ENCODE results near the gene TGFBR2. TPM values are rescaled to one million over a fixed set of nuclear protein-coding genes. Genes with fewer than 3 reads are reported as not detected.

TGFBR2 gene
- total RNA-seq, 1 donor from 2014 or later: 26.1 TPM

GRCh38 chr3:30612437-30613132 is 6.2 kb downstream of the TGFBR2 start:
- DNase-seq (ENCODE audit: extremely low spot score, unreplicated experiment): no peak
- Mint-ChIP-seq H3K9me3 (peaks cover 15% of the 10 kb centered on the region), H3K27me3 (no peaks in the 10 kb centered on the region), H3K4me1 (ENCODE audit: unreplicated experiment) (peaks cover 47% of the 10 kb centered on the region), H3K36me3 (peaks cover 29% of the 10 kb centered on the region), H3K4me3 (no peak overlapping the region), H3K27ac (no peak overlapping the region)
- TF ChIP-seq, protein P1, sequence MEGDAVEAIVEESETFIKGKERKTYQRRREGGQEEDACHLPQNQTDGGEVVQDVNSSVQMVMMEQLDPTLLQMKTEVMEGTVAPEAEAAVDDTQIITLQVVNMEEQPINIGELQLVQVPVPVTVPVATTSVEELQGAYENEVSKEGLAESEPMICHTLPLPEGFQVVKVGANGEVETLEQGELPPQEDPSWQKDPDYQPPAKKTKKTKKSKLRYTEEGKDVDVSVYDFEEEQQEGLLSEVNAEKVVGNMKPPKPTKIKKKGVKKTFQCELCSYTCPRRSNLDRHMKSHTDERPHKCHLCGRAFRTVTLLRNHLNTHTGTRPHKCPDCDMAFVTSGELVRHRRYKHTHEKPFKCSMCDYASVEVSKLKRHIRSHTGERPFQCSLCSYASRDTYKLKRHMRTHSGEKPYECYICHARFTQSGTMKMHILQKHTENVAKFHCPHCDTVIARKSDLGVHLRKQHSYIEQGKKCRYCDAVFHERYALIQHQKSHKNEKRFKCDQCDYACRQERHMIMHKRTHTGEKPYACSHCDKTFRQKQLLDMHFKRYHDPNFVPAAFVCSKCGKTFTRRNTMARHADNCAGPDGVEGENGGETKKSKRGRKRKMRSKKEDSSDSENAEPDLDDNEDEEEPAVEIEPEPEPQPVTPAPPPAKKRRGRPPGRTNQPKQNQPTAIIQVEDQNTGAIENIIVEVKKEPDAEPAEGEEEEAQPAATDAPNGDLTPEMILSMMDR (conservative IDR thresholded peaks at IDR 0.05): no peak

DNA sequence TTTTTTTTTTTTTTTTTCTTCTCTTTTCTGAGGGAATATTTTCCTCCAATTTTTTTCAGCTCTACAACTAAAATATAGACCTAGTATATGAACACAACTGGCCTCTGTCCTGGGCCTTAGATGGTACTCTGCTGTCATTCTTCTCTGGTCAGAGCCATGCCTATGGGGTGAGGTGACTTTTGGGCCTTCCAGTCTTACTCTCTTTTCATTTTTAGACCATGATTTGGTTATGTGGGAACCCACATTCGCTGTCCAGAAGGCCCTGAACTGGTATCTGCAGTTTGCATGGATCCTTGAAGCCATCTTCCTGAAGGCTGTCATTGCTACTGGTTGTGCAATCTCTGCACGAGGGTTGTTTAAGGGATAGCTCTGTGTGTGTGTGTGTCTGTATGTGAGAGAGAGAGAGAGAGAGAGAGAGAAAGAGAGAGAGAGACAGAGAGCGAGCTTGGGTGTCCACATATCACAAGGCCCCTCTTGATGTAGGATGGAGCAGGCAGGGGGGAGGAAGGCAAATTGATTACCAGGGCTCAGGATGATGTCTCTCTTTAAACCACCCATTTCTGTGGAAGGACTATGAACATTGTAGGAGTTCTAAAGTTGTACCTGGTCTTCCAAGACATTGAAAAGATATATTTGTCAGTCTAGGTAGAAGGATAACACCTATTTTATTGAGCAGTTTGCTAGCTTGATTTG is 6.9 kb downstream of the TGFBR2 start:
- peaks cover 45% of the 10 kb centered on the region for H3K4me1 Mint-ChIP-seq (ENCODE audit: unreplicated experiment)

DNA sequence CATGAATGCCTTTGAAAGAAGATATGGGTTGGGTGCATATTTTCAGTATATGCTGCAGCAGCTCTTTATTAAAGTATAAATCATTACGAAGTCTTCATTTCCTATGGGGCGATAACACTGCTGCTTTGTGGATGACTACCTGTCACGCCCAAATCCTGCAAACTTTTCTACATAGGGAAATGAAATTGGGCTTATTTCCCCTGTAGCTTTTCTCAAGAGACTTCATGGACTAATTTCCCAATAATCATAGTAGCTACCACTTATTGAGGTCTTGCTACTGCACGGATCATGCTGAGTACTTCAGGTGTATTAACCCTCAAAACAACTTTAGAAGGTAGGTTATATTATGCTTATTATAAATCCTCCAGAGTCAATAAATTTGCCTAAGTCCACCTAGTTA is 8.0 kb downstream of the TGFBR2 start:
- DNase-seq (ENCODE audit: extremely low spot score, unreplicated experiment): no peak
- TF ChIP-seq, protein P1 (conservative IDR thresholded peaks at IDR 0.05): no peak
- peaks cover 18% of the 10 kb centered on the region for H3K9me3 Mint-ChIP-seq
- peaks cover 44% of the 10 kb centered on the region for H3K4me1 Mint-ChIP-seq (ENCODE audit: unreplicated experiment)
- H3K27ac Mint-ChIP-seq: no peak overlapping the region
- peaks cover 36% of the 10 kb centered on the region for H3K36me3 Mint-ChIP-seq
- no peaks in the 10 kb centered on the region for H3K27me3 Mint-ChIP-seq
- H3K4me3 Mint-ChIP-seq: no peak overlapping the region

More for the DNA sequence above, 6.9 kb downstream of the TGFBR2 start:
- H3K9me3 Mint-ChIP-seq: peaks cover 18% of the 10 kb centered on the region
- no peaks in the 10 kb centered on the region for H3K27me3 Mint-ChIP-seq
- H3K36me3 Mint-ChIP-seq: peaks cover 33% of the 10 kb centered on the region
- DNase-seq (ENCODE audit: extremely low spot score, unreplicated experiment): no peak
- H3K4me3 Mint-ChIP-seq: peak overlapping the region; percentile 2
- no peak overlapping the region for H3K27ac Mint-ChIP-seq
- TF ChIP-seq, protein P1 (conservative IDR thresholded peaks at IDR 0.05): no peak

DNA sequence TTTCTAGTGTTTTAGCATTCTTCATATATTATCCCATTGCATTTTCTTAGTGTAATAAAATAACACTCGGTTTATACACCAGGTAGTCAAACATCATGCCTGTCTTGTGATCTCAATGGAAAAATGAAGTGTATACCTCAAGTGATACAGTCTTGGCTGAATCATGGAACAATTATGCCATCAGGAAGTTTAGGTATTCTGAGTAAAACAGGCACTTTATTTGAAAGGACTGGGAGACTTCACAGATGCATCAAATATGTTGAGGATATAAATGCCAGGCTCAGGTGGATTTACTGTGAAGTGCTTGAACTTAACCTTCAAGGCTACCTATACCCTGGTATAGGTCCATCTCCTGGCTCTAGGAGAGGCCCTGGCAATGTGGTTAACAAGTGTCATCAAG is 8.5 kb downstream of the TGFBR2 start:
- Mint-ChIP-seq H3K9me3 (peaks cover 18% of the 10 kb centered on the region), H3K4me1 (ENCODE audit: unreplicated experiment) (peaks cover 38% of the 10 kb centered on the region), H3K27me3 (no peaks in the 10 kb centered on the region), H3K27ac (no peak overlapping the region), H3K36me3 (peaks cover 39% of the 10 kb centered on the region), H3K4me3 (no peak overlapping the region)
- TF ChIP-seq, protein P1 (conservative IDR thresholded peaks at IDR 0.05): no peak
- no peak for DNase-seq (ENCODE audit: extremely low spot score, unreplicated experiment)

GRCh38 chr3:30615615-30616346 is 9.4 kb downstream of the TGFBR2 start:
- peaks cover 18% of the 10 kb centered on the region for H3K9me3 Mint-ChIP-seq
- H3K4me1 Mint-ChIP-seq (ENCODE audit: unreplicated experiment): peaks cover 39% of the 10 kb centered on the region
- TF ChIP-seq, protein P1 (conservative IDR thresholded peaks at IDR 0.05): no peak
- H3K4me3 Mint-ChIP-seq: no peak overlapping the region
- H3K27me3 Mint-ChIP-seq: no peaks in the 10 kb centered on the region
- H3K36me3 Mint-ChIP-seq: peaks cover 44% of the 10 kb centered on the region
- no peak for DNase-seq (ENCODE audit: extremely low spot score, unreplicated experiment)
- H3K27ac Mint-ChIP-seq: no peak overlapping the region
